Stimulated activated CD4-positive, alpha-beta T cell treated with anti-CD3 and anti-CD28 coated beads, Interleukin-1b, Interleukin-23, amount 100 ng/mL, for 24 hours (primary cell): Measurements from ENCODE around the gene VARS1.
"Not testable (repeated sequence)": the region's sequence is repeated elsewhere in the genome, so short reads cannot be mapped to it uniquely, and the experiment has no call there.

ENCODE experiments used
- DNase-seq, 4 experiments: peaks; one replicate each; pipeline ENCODE4 v3.0.0-alpha.2; 2020; ENCODE audit warnings: low read depth in 4 of 4, low spot score in 1 of 4

VARS1 gene

GRCh38 chr6:31795616-31796298 lies at the start of gene VARS1:
TSS of gene VARS1 (minus strand) at chr6:31795752. CDS start at chr6:31795217, 535 bp downstream.
- peak; percentile 58 to 82 (median 70) for DNase-seq

- DNase-seq, result no peak
Measured at GRCh38 chr6:31844507-31844906, 49.0 kb upstream of the VARS1 start.

DNA sequence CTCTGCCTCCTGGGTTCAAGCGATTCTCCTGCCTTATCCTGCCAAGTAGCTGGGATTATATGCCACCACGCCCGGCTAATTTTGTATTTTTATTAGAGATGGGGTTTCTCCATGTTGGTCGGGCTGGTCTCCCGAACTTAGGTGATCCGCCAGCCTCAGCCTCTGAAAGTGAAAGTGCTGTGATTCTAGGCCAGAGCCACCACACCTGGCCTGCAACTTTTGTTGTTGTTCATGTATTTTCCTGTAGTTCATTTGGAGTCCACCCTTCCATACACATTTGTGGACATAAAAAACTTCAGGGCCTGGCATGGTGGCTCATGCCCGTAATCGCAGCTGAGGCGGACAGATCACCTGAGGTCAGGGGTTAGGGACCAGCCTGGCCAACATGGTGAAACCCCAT lies 46.5 kb upstream of the VARS1 start:
- no peak for DNase-seq

DNA sequence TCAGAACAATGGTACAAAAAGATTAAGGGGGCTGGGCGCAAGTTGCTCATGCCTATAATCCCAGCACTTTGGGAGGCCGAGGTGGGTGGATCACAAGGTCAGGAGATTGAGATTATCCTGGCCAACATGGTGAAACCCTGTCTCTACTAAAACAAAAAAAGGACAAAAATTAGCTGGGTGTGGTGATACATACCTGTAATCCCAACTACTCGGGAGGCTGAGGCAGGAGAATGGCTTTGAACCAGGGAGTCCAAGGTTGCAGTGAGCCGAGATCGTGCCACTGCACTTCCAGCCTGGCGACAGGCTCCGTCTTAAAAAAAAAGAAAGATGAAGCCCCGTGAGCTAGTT lies 44.2 kb upstream of the VARS1 start:
- DNase-seq, result not testable (repeated sequence)

GRCh38 chr6:31838968-31839367 lies 43.4 kb upstream of the VARS1 start:
- no peak for DNase-seq

DNA sequence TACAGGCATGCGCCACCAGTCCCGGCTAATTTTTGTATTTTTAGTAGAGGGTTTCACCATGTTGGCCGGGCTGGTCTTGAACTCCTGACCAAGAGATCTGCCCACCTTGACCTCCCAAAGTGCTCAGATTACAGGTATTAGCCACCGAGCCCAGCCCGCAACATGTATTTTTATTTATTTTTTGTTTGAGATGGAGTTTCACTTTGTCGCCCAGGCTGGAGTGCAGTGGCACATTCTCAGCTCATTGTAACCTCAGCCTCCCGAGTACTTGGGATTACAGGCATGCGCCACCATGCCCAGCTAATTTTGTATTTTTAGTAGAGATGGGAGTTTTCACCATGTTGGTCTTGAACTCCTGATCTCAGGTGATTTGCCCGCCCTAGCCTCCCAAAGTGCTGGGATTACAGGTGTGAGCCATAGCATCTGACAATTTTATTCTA lies 42.6 kb upstream of the VARS1 start:
- DNase-seq, result not testable (repeated sequence)

DNA sequence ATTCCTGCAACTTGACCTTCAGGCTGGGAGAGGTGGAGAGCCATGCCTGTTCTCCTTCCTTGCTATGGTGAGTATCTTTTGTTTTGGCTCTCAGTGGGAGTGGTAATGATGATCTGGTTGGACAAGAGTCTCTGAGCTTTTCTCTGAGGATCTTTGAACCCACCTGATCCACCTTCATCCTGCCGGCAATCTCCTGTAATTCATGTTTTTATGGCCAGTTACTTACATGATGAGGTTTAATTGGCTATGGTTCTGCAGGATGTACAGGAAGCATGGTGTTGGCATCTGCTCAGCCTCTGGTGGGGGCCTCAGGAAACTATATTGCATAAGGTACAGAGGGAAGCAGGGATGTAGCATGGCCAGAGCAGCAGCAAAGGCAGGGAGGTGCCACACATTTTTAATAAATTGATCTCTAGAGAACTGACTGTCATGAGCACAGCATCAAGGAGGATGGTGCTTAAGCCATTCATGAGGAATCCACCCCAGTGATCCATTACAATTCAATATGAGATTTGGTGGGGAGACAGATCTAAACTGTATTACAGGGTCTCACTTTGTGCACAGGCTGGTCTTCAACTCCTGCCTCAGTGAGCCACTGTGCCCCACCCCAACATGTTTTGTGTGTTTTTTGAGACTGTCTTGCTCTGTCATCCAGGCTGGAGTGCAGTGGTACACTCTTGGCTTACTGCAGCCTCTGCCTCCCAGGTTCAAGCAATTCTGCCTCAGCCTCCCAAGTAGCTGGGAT lies 42.0 kb upstream of the VARS1 start:
- DNase-seq, result no peak

- no peak for DNase-seq
Measured at GRCh38 chr6:31836474-31837368, 41.2 kb upstream of the VARS1 start.

- no peak for DNase-seq
Measured at GRCh38 chr6:31836047-31836473, 40.5 kb upstream of the VARS1 start.

- DNase-seq, result peak in 3 of 4 experiments; percentile 69 to 75 (median 70)
Measured at GRCh38 chr6:31834367-31835250, 39.1 kb upstream of the VARS1 start.

GRCh38 chr6:31831350-31832215 lies 36.0 kb upstream of the VARS1 start:
- DNase-seq, result no peak

- no peak for DNase-seq
Measured at GRCh38 chr6:31830886-31831335, 35.4 kb upstream of the VARS1 start.

DNA sequence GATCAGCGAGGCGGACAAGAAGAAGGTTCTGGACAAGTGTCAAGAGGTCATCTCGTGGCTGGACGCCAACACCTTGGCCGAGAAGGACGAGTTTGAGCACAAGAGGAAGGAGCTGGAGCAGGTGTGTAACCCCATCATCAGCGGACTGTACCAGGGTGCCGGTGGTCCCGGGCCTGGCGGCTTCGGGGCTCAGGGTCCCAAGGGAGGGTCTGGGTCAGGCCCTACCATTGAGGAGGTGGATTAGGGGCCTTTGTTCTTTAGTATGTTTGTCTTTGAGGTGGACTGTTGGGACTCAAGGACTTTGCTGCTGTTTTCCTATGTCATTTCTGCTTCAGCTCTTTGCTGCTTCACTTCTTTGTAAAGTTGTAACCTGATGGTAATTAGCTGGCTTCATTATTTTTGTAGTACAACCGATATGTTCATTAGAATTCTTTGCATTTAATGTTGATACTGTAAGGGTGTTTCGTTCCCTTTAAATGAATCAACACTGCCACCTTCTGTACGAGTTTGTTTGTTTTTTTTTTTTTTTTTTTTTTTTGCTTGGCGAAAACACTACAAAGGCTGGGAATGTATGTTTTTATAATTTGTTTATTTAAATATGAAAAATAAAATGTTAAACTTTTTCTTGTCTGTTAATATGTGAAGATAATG lies 34.2 kb upstream of the VARS1 start:
- no peak for DNase-seq

GRCh38 chr6:31827286-31828079 lies 31.9 kb upstream of the VARS1 start, which contains the start of gene HSPA1B:
TSS of gene HSPA1B (plus strand) at chr6:31827738. CDS start at chr6:31827951, 213 bp downstream.
- DNase-seq, result peak; percentile 71 to 91 (median 84)

GRCh38 chr6:31826793-31827285 lies 31.3 kb upstream of the VARS1 start:
- DNase-seq, result no peak

- no peak for DNase-seq
Measured at GRCh38 chr6:31825553-31825952, 30.0 kb upstream of the VARS1 start.

DNA sequence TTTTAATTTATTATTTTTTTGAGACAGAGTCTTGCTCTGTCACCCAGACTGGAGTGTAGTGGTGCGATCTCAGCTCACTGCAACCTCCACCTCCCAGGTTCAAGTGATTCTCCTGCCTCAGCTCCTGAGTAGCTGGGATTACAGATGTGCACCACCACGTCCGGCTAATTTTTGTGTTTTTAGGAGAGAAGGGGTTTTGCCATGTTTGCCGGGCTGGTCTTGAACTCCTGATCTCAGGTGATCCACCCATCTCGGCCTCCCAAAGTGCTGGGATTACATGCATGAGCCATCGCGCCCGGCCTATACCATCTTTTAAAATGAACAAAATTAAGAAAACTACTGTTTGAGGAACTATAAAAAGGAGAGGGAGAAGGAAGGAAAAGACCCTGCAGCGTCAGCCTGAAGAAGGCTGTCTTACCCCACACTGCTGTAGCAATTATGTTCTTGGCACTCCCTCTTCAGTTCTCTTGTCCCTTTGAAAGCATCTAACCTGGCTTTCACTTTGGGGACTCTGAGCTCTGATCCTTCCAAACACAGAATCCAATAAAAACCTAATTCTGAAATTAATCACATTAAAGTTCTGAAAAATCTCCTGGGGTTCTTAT lies 28.1 kb upstream of the VARS1 start:
- not testable (repeated sequence) for DNase-seq
